ENCODE results near the gene SPR.
"Not testable (repeated sequence)": the region's sequence is repeated elsewhere in the genome, so short reads cannot be mapped to it uniquely, and the experiment has no call there.

Gene SPR

DNA sequence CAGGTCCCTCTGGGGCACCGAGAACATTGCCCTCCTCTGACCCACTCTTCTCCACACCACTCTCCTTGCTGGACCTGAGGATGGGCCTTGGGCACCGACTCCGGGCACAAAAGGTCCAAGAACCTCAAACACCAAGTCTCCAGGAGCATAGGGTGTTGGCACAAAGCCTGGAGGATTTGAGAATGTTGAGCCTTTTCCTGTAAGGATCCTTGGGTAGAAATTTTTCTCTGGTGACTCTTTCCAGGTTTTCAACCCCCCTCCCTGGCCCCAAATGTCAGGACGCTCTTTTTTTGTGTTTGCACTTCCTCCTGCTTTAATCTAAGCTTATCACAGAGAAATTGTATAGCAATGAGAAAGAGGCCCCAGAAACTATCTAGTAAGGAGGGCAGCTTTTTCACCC is 9.2 kb downstream of the SPR start:
- DNase-seq (ENCODE audit: extremely low read depth, low read depth) = no peak
- TF ChIP-seq, protein P1, sequence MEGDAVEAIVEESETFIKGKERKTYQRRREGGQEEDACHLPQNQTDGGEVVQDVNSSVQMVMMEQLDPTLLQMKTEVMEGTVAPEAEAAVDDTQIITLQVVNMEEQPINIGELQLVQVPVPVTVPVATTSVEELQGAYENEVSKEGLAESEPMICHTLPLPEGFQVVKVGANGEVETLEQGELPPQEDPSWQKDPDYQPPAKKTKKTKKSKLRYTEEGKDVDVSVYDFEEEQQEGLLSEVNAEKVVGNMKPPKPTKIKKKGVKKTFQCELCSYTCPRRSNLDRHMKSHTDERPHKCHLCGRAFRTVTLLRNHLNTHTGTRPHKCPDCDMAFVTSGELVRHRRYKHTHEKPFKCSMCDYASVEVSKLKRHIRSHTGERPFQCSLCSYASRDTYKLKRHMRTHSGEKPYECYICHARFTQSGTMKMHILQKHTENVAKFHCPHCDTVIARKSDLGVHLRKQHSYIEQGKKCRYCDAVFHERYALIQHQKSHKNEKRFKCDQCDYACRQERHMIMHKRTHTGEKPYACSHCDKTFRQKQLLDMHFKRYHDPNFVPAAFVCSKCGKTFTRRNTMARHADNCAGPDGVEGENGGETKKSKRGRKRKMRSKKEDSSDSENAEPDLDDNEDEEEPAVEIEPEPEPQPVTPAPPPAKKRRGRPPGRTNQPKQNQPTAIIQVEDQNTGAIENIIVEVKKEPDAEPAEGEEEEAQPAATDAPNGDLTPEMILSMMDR (IDR thresholded peaks at IDR 0.05; ENCODE audit: low read depth, low read length) = no peak

GRCh38 chr2:72897785-72898584 is 10.8 kb downstream of the SPR start:
- TF ChIP-seq, protein P1 (IDR thresholded peaks at IDR 0.05; ENCODE audit: low read depth, low read length) = no peak
- DNase-seq (ENCODE audit: extremely low read depth, low read depth) = no peak

DNA sequence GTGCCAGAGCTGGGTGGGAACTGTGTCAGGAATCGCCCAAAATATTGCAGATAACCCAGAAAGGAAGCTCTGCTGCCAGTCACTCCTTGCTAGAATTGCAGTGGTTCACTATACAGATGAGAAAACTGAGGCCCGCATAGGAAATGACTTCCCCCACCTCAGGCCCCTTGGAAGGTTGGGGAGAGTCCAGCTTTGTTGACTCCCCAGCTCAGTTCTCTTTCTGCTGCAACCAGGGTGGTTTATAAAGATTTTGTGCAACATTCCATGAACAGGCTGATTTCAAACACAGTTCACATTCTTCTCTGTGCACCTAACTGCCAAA is 11.3 kb downstream of the SPR start:
- TF ChIP-seq, protein P1 (IDR thresholded peaks at IDR 0.05; ENCODE audit: low read depth, low read length) = no peak
- DNase-seq (ENCODE audit: extremely low read depth, low read depth) = no peak

GRCh38 chr2:72900191-72900825 is 13.1 kb downstream of the SPR start:
- TF ChIP-seq, protein P1 (IDR thresholded peaks at IDR 0.05; ENCODE audit: low read depth, low read length) = no peak
- DNase-seq (ENCODE audit: extremely low read depth, low read depth) = no peak

DNA sequence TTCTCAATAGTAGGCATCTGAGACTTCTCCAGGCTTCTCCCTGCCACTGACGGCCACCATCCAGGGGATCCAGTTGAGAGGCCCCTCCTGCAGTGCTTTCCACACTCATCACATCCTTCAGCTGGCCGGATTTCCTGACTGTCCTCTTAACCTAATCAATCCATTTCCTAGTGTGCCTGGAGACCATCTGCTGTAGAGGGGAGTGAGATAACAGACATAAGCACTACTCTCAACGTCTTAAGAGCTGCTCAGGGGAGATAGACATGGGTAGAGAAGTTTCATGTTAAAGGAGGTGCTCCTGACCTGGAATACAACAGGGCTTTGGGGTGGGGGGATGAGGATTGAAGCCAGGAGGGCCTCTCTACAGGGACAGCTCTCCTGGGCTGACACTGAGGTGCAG is 14.2 kb downstream of the SPR start:
- DNase-seq (ENCODE audit: extremely low read depth, low read depth) = no peak
- TF ChIP-seq, protein P1 (IDR thresholded peaks at IDR 0.05; ENCODE audit: low read depth, low read length) = no peak

- not testable (repeated sequence) for DNase-seq (ENCODE audit: extremely low read depth, low read depth)
Observed at GRCh38 chr2:72907369-72907768, 20.2 kb downstream of the SPR start.

DNA sequence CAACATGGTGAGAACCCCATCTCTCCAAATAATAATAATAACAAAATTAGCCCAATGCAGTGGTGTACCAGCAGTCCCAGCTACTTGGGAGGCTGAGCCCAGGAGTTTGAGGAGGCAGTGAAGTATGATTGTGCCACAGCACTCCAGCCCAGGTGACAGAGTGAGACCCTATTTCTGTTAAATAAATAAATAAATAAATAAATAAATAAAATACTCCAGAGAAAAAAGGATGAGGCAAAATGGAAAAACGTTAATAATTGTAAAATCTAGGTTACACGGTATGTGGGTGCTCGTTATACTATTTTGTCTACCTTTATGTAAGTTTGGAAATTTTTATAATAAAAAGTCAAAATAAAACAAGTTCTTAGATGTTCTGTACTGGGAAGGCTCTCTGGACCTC is 21.5 kb downstream of the SPR start:
- TF ChIP-seq, protein P1 (IDR thresholded peaks at IDR 0.05; ENCODE audit: low read depth, low read length) = no peak
- DNase-seq (ENCODE audit: extremely low read depth, low read depth) = no peak

DNA sequence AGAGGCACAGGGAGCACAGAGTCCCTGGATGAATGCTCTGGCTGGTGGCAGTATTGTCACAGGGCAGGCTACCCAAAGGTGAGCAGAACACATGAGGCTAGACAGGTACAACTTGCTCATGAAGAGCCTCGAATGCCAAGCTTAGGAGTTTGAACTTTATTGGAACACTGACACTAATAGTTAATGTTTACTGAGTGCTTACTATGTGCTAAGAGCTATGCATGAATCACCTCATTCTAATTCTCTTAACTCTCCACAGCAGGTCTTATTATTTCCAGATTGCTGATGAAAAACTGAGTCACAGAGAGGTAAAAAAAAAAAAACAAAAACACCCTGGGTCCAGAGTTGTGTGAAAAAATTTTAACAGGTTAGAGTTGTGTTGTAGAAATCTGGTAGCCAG is 24.0 kb downstream of the SPR start:
- DNase-seq (ENCODE audit: extremely low read depth, low read depth) = no peak
- TF ChIP-seq, protein P1 (IDR thresholded peaks at IDR 0.05; ENCODE audit: low read depth, low read length) = no peak
